WTC11 (cell line): Measurements from ENCODE around the gene CHD6. TPM values are rescaled to one million over a fixed set of nuclear protein-coding genes. Genes with fewer than 3 reads are reported as not detected.

Experiments
- ATAC-seq: fragments of 200-7000 bp; cut with Tn5 transposase; 2 replicates; pipeline ENCODE4 v1.10.0; 2021; ENCODE audit warnings: mild to moderate bottlenecking, moderate library complexity
- CTCF ChIA-PET: fragments of 300-600 bp; sonication (Branson Sonifier 250); formaldehyde crosslinking; loops from one replicate; lab custom pipeline; 2021; ENCODE audit warnings: antibody characterized with exemption; lab: Charles Lee
- POLR2A ChIA-PET: fragments of 350-600 bp; sonication (Branson Sonifier 250); formaldehyde crosslinking; loops from one replicate; lab custom pipeline; 2021; ENCODE audit warnings: antibody characterized with exemption; lab: Charles Lee
- DNase-seq: peaks from one replicate; pipeline ENCODE4 v3.0.0; 2021; ENCODE audit warnings: low spot score
- H3K27ac Mint-ChIP-seq: 2 replicates; pipeline ENCODE4 v1.8.0; 2021; ENCODE audit warnings: mixed read lengths
- H3K27me3 Mint-ChIP-seq: 2 replicates; pipeline ENCODE4 v1.8.0; 2021; ENCODE audit warnings: low read depth, mild to moderate bottlenecking, moderate library complexity, mixed read lengths
- H3K36me3 Mint-ChIP-seq: 2 replicates; pipeline ENCODE4 v1.8.0; 2021; ENCODE audit warnings: mixed read lengths
- H3K4me1 Mint-ChIP-seq: 2 replicates; pipeline ENCODE4 v1.8.0; 2022; ENCODE audit warnings: mixed read lengths
- H3K4me3 Mint-ChIP-seq: 2 replicates; pipeline ENCODE4 v1.8.0; 2021; ENCODE audit warnings: mild to moderate bottlenecking, moderate library complexity, mixed read lengths
- H3K9me3 Mint-ChIP-seq: 2 replicates; pipeline ENCODE4 v1.8.0; 2021; ENCODE audit warnings: mixed read lengths
- ARID4B ChIP-seq: sonication (generic); formaldehyde crosslinking; IDR thresholded peaks from 2 replicates; pipeline ENCODE4 v1.8.0; 2023; ENCODE audit warnings: missing genetic modification reagents, mild to moderate bottlenecking, borderline replicate concordance
- ATF6 ChIP-seq: sonication (generic); formaldehyde crosslinking; IDR thresholded peaks from 2 replicates; pipeline ENCODE4 v1.8.1; 2023; ENCODE audit warnings: mild to moderate bottlenecking, missing genetic modification reagents
- CBFB ChIP-seq: sonication (generic); formaldehyde crosslinking; IDR thresholded peaks from 2 replicates; pipeline ENCODE4 v1.8.1; 2022; ENCODE audit warnings: mild to moderate bottlenecking, low read depth, missing genetic modification reagents
- E2F4 ChIP-seq: sonication (generic); formaldehyde crosslinking; IDR thresholded peaks from 2 replicates; pipeline ENCODE4 v1.8.1; 2022; ENCODE audit warnings: low read depth, mild to moderate bottlenecking, moderate library complexity, missing genetic modification reagents, borderline replicate concordance
- FOXK1 ChIP-seq: sonication (generic); formaldehyde crosslinking; IDR thresholded peaks from 2 replicates; pipeline ENCODE4 v1.8.0; 2022; ENCODE audit warnings: mild to moderate bottlenecking, moderate library complexity, missing genetic modification reagents
- HMGXB4 ChIP-seq: sonication (generic); formaldehyde crosslinking; IDR thresholded peaks from 2 replicates; pipeline ENCODE4 v1.8.1; 2023; ENCODE audit warnings: mild to moderate bottlenecking, moderate library complexity, missing genetic modification reagents
- MAX ChIP-seq: sonication (generic); formaldehyde crosslinking; IDR thresholded peaks from 2 replicates; pipeline ENCODE4 v1.8.0; 2022; ENCODE audit warnings: mild to moderate bottlenecking, missing genetic modification reagents
- MLX ChIP-seq: sonication (generic); formaldehyde crosslinking; IDR thresholded peaks from 2 replicates; pipeline ENCODE4 v1.8.1; 2023; ENCODE audit warnings: mild to moderate bottlenecking, missing genetic modification reagents, moderate library complexity
- NFATC4 ChIP-seq: fragments of 250-450 bp; sonication (Bioruptor Pico); IDR thresholded peaks from 2 replicates; pipeline ENCODE4 v1.9.0; 2021; ENCODE audit warnings: mild to moderate bottlenecking
- NFE2L1 ChIP-seq: sonication (generic); formaldehyde crosslinking; IDR thresholded peaks from 2 replicates; pipeline ENCODE4 v1.8.1; 2023; ENCODE audit warnings: missing genetic modification reagents
- RELA ChIP-seq: sonication (generic); formaldehyde crosslinking; IDR thresholded peaks from 2 replicates; pipeline ENCODE4 v1.8.1; 2022; ENCODE audit warnings: missing genetic modification reagents, mild to moderate bottlenecking, borderline replicate concordance
- SMAD3 ChIP-seq: sonication (generic); formaldehyde crosslinking; IDR thresholded peaks from 2 replicates; pipeline ENCODE4 v1.8.0; 2022; ENCODE audit warnings: missing genetic modification reagents, mild to moderate bottlenecking, borderline replicate concordance
- SOX15 ChIP-seq: fragments of 250-450 bp; sonication (Bioruptor Pico); IDR thresholded peaks from 2 replicates; pipeline ENCODE4 v1.9.0; 2021; ENCODE audit warnings: mild to moderate bottlenecking
- TP53 ChIP-seq: sonication (generic); formaldehyde crosslinking; IDR thresholded peaks from 2 replicates; pipeline ENCODE4 v1.8.1; 2023; ENCODE audit warnings: mild to moderate bottlenecking, missing genetic modification reagents
- ZNF232 ChIP-seq: sonication (generic); formaldehyde crosslinking; IDR thresholded peaks from 2 replicates; pipeline ENCODE4 v1.8.0; 2022; ENCODE audit warnings: mild to moderate bottlenecking, missing genetic modification reagents
- ZNF396 ChIP-seq: fragments of 250-450 bp; sonication (Bioruptor Pico); IDR thresholded peaks from 2 replicates; pipeline ENCODE4 v1.8.0; 2021; ENCODE audit warnings: mild to moderate bottlenecking, moderate library complexity, borderline replicate concordance
- total RNA-seq: library from RNA; stranded (reverse); gene quantifications from 3 replicates; pipeline ENCODE4 v1.2.3, GENCODE V29; 2021

Gene CHD6
- total RNA-seq, 1 experiment from 2014 or later = 52.1 TPM

GRCh38 chr20:41425180-41425884 is 192.8 kb downstream of the CHD6 start:
- H3K27ac Mint-ChIP-seq = no peak overlapping the region
- H3K27me3 Mint-ChIP-seq = no peaks in the 10 kb centered on the region
- H3K36me3 Mint-ChIP-seq = peaks cover 56% of the 10 kb centered on the region
- no peaks in the 10 kb centered on the region for H3K9me3 Mint-ChIP-seq
- no peak overlapping the region for H3K4me3 Mint-ChIP-seq
- DNase-seq (no peak), ATAC-seq (no peak)
- CTCF ChIA-PET = no interaction called here
- POLR2A ChIA-PET = interaction anchor here (0.7 kb wide), 1 partner anchor 29 kb away, joined by 3 read pairs; no protein-coding TSS in a partner anchor
- TF ChIP-seq HMGXB4 (CRISPR knock-in tag) = no peak
- no peak for TF ChIP-seq MLX (CRISPR knock-in tag)
- TF ChIP-seq ZNF232 = no peak
- no peak for TF ChIP-seq ARID4B (CRISPR knock-in tag)
- no peak for TF ChIP-seq CBFB (CRISPR knock-in tag)
- TF ChIP-seq MAX = no peak
- no peak for TF ChIP-seq ZNF396 (CRISPR knock-in tag)
- no peak for TF ChIP-seq NFATC4
- TF ChIP-seq RELA (CRISPR knock-in tag) = no peak
- TF ChIP-seq SOX15 (CRISPR knock-in tag) = no peak
- no peak for TF ChIP-seq TP53
- TF ChIP-seq ATF6 (CRISPR knock-in tag) = no peak
- no peak for TF ChIP-seq E2F4 (CRISPR knock-in tag)
- TF ChIP-seq FOXK1 (CRISPR knock-in tag) = no peak
- TF ChIP-seq SMAD3 (CRISPR knock-in tag) = no peak
- TF ChIP-seq NFE2L1 = no peak
- TF ChIP-seq, all 79 proteins: peak for 0
- no peaks in the 10 kb centered on the region for H3K4me1 Mint-ChIP-seq
